ENCODE results near the gene UBXN7.

DNA sequence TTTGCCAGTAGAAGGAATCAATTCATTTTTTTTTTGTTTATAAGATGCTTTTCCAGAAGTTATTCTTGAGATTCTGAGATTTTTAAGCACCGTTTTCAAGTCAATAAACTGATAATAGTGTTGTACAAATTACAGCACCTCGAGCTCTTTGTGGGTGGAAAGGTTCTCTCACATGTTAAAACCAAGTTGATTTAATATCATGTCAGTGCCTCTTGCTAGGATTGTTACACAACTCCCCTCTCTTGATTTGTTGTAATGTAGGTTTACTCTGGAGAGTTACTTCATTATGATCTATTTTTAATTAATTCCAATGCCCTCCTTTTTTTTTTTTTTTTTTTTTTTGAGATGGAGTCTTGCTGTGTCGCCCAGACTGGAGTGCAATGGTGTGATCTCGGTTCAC, 25.8 kb upstream of the UBXN7 start:
- TF ChIP-seq, protein P1, sequence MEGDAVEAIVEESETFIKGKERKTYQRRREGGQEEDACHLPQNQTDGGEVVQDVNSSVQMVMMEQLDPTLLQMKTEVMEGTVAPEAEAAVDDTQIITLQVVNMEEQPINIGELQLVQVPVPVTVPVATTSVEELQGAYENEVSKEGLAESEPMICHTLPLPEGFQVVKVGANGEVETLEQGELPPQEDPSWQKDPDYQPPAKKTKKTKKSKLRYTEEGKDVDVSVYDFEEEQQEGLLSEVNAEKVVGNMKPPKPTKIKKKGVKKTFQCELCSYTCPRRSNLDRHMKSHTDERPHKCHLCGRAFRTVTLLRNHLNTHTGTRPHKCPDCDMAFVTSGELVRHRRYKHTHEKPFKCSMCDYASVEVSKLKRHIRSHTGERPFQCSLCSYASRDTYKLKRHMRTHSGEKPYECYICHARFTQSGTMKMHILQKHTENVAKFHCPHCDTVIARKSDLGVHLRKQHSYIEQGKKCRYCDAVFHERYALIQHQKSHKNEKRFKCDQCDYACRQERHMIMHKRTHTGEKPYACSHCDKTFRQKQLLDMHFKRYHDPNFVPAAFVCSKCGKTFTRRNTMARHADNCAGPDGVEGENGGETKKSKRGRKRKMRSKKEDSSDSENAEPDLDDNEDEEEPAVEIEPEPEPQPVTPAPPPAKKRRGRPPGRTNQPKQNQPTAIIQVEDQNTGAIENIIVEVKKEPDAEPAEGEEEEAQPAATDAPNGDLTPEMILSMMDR (IDR thresholded peaks at IDR 0.05): no peak
- TF ChIP-seq POLR2A (IDR thresholded peaks at IDR 0.05): no peak

All from gastroesophageal sphincter (tissue), 3 donors.